KMS-11 (cell line): ENCODE data around the gene MAN2A2.
"Not testable (repeated sequence)": the region's sequence is repeated elsewhere in the genome, so short reads cannot be mapped to it uniquely, and the experiment has no call there.

Source experiments
- H2AFZ ChIP-seq: fragments of 200-600 bp; sonication (generic); 2 replicates; pipeline ENCODE4 v1.6.1; 2016; ENCODE audit warnings: antibody characterized with exemption, mixed run types, low read depth
- H3K27ac ChIP-seq: fragments of 200-600 bp; sonication (generic); 2 replicates; pipeline ENCODE4 v1.6.1; 2016; ENCODE audit warnings: mild to moderate bottlenecking, mixed run types
- H3K27me3 ChIP-seq: fragments of 200-600 bp; sonication (generic); 2 replicates; pipeline ENCODE4 v1.6.1; 2017; ENCODE audit warnings: mild to moderate bottlenecking, low read depth, mixed run types, moderate library complexity; ENCODE audit not compliant: insufficient read depth
- H3K36me3 ChIP-seq: fragments of 200-600 bp; sonication (generic); 2 replicates; pipeline ENCODE4 v1.6.1; 2017; ENCODE audit warnings: mild to moderate bottlenecking, mixed run types; ENCODE audit not compliant: insufficient read depth
- H3K4me1 ChIP-seq: fragments of 200-600 bp; sonication (generic); 2 replicates; pipeline ENCODE4 v1.6.1; 2016; ENCODE audit warnings: mild to moderate bottlenecking, low read depth, mixed run types; ENCODE audit not compliant: poor library complexity, severe bottlenecking
- H3K4me2 ChIP-seq: fragments of 200-600 bp; sonication (generic); 2 replicates; pipeline ENCODE4 v1.7.0; 2016; ENCODE audit warnings: mild to moderate bottlenecking, mixed run types
- H3K4me3 ChIP-seq: fragments of 200-600 bp; sonication (generic); IDR thresholded peaks from 2 replicates; pipeline ENCODE4 v1.6.1; 2017; ENCODE audit warnings: low read depth, low read length, mixed read lengths; ENCODE audit not compliant: insufficient read depth
- H3K79me2 ChIP-seq: fragments of 200-600 bp; sonication (generic); 2 replicates; pipeline ENCODE4 v1.6.1; 2016; ENCODE audit warnings: low read depth, mixed run types; ENCODE audit not compliant: insufficient read depth
- H3K9ac ChIP-seq: fragments of 200-600 bp; sonication (generic); 2 replicates; pipeline ENCODE4 v1.6.1; 2016; ENCODE audit warnings: mild to moderate bottlenecking, mixed run types
- H4K20me1 ChIP-seq: fragments of 200-600 bp; sonication (generic); 2 replicates; pipeline ENCODE4 v1.6.1; 2016; ENCODE audit warnings: mild to moderate bottlenecking, mixed run types; ENCODE audit not compliant: insufficient read depth
- TF ChIP-seq, protein P1 (sequence below): fragments of 200-600 bp; sonication (generic); conservative IDR thresholded peaks from 2 replicates; pipeline ENCODE4 v1.6.1; 2017; ENCODE audit warnings: low read depth, mild to moderate bottlenecking, antibody characterized with exemption, low read length, moderate library complexity, mixed read lengths

Gene MAN2A2

DNA sequence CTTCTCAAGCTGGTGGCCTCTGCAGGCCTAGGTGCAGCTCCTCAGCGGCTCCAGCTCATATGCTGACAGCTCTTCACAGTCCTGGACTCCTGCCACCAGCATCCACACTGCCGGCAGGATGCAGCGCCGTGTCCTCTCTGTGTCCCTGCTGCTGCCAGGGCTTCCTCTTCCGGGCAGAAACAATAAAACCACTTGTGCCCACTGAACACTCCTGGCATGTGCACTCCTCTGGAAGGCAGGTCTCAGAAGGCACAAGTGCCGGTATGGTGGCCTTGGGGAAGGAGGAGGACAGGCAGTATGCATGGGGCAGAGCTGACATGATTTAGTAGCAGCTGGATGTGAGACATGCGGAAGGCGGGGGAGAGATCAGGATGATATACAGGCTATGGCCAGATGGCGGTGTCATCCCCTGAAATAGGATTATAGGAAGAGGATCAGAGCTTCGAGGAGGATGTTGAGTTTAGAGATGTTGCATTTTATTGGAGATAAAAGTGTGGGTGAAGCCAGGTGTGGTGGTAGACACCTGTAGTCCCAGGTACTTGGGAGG, 7.5 kb upstream of the MAN2A2 start:
- H3K27ac ChIP-seq: no peak overlapping the region
- no peaks in the 10 kb centered on the region for H3K79me2 ChIP-seq
- no peak overlapping the region for H3K4me3 ChIP-seq
- no peaks in the 10 kb centered on the region for H3K36me3 ChIP-seq
- TF ChIP-seq, protein P1, sequence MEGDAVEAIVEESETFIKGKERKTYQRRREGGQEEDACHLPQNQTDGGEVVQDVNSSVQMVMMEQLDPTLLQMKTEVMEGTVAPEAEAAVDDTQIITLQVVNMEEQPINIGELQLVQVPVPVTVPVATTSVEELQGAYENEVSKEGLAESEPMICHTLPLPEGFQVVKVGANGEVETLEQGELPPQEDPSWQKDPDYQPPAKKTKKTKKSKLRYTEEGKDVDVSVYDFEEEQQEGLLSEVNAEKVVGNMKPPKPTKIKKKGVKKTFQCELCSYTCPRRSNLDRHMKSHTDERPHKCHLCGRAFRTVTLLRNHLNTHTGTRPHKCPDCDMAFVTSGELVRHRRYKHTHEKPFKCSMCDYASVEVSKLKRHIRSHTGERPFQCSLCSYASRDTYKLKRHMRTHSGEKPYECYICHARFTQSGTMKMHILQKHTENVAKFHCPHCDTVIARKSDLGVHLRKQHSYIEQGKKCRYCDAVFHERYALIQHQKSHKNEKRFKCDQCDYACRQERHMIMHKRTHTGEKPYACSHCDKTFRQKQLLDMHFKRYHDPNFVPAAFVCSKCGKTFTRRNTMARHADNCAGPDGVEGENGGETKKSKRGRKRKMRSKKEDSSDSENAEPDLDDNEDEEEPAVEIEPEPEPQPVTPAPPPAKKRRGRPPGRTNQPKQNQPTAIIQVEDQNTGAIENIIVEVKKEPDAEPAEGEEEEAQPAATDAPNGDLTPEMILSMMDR: no peak
- no peak overlapping the region for H2AFZ ChIP-seq
- no peak overlapping the region for H3K9ac ChIP-seq
- no peaks in the 10 kb centered on the region for H4K20me1 ChIP-seq
- no peak overlapping the region for H3K4me2 ChIP-seq
- H3K4me1 ChIP-seq: no peaks in the 10 kb centered on the region
- H3K27me3 ChIP-seq: no peaks in the 10 kb centered on the region

DNA sequence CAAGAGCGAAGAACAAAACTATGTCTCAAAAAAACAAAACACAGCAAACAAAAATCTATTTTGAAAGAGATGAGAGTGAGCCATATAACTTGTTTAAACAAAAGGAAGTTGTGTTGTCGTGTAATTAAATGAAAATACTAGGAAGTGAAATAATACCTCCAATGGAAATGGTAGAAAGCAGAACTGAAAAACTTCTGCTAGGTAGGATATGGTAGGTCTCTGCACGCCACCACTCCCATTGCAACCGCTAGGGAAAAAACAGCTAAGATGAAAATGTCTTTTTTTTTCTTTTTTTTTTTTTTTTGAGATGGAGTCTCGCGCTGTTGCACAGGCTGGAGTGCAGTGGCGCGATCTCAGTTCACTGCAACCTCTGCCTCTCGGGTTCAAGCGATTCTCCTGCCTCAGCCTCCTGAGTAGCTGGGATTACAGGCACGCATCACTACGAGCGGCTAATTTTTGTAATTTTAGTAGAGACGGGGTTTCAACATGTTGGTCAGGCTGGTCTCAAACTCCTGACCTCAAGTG, 5.9 kb upstream of the MAN2A2 start:
- not testable (repeated sequence) for H3K27ac ChIP-seq, H2AFZ ChIP-seq, H3K27me3 ChIP-seq, H3K4me2 ChIP-seq, H3K4me3 ChIP-seq, H3K9ac ChIP-seq, H3K36me3 ChIP-seq, H3K79me2 ChIP-seq, H4K20me1 ChIP-seq
- H3K4me1 ChIP-seq: peaks cover 10% of the 10 kb centered on the region

DNA sequence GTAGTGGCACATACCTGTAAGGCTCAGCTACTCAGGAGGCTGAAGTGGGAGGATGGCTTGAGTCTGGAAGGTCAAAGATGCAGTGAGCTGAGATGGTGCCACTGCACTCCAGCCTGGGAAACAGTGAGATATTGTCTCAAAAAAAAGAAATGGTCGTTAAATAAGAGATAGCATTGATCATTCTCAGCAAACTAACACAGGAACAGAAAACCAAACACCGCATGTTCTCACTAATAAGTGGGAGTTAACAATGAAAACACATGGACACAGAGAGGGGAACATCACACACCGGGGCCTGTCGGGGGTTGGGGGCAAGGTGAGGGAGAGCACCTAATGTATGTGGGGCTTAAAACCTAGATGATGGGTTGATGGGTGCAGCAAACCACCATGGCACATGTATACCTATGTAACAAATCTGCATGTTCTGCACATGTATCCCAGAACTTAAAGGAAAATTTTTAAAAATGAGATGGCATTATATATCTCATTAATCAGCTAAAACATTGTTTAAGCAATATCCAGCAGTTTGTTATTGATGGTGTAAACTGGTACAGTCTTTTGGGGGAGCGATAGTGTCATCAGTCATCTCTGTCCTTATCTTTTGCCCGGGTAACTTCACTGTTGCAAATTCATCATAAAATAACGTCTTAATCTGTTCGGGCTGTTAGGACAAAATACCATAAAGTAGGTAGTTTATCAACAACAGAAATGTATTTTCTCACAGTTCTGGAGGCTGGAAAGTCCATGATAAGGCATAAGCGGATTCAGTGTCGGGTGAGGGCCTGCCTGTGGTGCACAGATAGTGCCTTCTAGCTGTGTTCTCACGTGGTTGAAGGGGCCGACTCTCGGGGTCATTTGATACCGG, 1.7 kb upstream of the MAN2A2 start:
- TF ChIP-seq, protein P1: no peak
- Histone ChIP-seq H3K79me2 (peaks cover 7% of the 10 kb centered on the region; the same call in 1 of the 2 replicates), H3K27ac (peak overlapping the region; percentile 49; the same call in 1 of the 2 replicates), H3K36me3 (no peaks in the 10 kb centered on the region), H3K4me3 (no peak overlapping the region), H3K4me1 (peaks cover 16% of the 10 kb centered on the region), H3K9ac (peak overlapping the region; percentile 51; the same call in 1 of the 2 replicates), H3K27me3 (no peaks in the 10 kb centered on the region), H4K20me1 (no peaks in the 10 kb centered on the region), H3K4me2 (peak overlapping the region; percentile 78), H2AFZ (peak overlapping the region; percentile 68)

DNA sequence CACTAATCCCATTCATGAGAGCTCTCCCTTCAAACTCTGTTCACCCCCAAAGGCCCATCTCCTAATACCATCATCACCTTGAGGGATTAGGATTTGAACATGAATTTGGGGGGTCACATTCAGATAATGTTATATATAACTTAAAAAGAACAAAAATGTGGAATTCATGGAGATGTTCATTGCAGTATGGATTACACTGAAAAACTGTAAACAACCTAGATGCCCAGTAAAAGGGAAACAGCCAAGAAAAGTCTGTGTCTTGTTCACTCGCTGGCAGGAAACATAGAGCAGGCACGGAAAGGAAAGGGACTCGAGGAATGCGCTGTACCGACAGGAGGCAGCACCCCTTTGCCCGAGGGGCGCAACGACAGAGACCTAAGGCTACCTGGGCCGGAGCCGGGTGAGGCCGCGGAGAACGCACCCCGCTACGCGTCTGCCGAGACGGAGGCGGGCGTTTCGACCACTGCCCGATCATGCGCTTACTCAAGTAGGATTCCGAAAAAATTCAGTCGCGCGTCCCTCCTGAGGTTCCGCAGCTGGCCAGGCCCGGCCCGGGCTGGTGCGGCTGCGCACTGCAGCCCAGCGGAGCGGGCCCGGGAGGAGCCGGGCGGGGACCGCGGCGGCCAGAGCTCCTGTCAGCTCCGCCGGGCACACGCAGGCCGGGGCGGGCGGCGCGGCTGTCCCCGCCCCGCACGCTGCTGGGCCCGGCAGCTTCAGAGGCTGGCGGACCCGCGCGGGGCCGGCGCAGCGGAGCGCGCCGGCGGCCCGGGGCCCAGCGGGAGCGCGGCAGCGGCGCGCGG, 862 bp upstream of the MAN2A2 start:
- Histone ChIP-seq H4K20me1 (no peaks in the 10 kb centered on the region), H3K4me3 (no peak overlapping the region), H3K36me3 (no peaks in the 10 kb centered on the region), H3K4me1 (peaks cover 16% of the 10 kb centered on the region), H3K4me2 (peak overlapping the region; percentile 78), H3K9ac (peak overlapping the region; percentile 51; the same call in 1 of the 2 replicates), H3K27me3 (no peaks in the 10 kb centered on the region), H3K27ac (peak overlapping the region; percentile 49), H3K79me2 (peaks cover 7% of the 10 kb centered on the region; the same call in 1 of the 2 replicates), H2AFZ (peak overlapping the region; percentile 68)
- TF ChIP-seq, protein P1: peak; percentile 76
